Muscle of arm (tissue), 12 donors: ENCODE measurements around the gene ZNF512B. TPM values are rescaled to one million over a fixed set of nuclear protein-coding genes. Genes with fewer than 3 reads are reported as not detected.
"Not testable (repeated sequence)": the region's sequence is repeated elsewhere in the genome, so short reads cannot be mapped to it uniquely, and the experiment has no call there.

Experiments
- DNase-seq: peaks from one replicate; pipeline ENCODE4 v3.0.0-alpha.2; 2013
- polyA plus RNA-seq, 12 donors: library from polyadenylated mRNA; unstranded; fragments of 120-200 nt; gene quantifications; one replicate each; pipeline ENCODE4 v1.2.1, GENCODE V29; 2013; ENCODE audit not compliant: insufficient read length in 12 of 12

The ZNF512B gene
- polyA plus RNA-seq, 12 donors = 17.8 to 29.2 (median 22.5) TPM; not detected in 1

GRCh38 chr20:63979557-63980316 lies 10.0 kb upstream of the ZNF512B start, which contains the start of gene SAMD10:
Gene SAMD10 (minus strand): TSS chr20:63979642. CDS start chr20:63979467, 175 bp downstream.
- no peak for DNase-seq

DNA sequence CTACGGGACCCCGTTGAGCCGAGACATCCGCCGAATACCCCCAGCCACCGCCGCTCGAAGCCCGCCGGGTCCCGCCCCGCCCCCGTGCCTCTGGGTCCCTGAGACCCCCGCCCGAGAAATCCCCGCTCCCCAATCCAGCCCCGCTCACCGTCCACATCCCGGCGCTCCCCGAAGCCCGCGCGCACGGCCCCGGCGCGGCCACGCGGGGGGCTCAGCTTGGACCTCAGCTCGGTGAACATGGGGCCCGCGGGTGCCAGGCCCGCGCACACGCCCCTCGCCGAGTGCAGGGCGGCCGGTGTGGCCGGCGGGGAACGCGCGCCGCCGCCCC lies 9.5 kb upstream of the ZNF512B start:
- DNase-seq = no peak

DNA sequence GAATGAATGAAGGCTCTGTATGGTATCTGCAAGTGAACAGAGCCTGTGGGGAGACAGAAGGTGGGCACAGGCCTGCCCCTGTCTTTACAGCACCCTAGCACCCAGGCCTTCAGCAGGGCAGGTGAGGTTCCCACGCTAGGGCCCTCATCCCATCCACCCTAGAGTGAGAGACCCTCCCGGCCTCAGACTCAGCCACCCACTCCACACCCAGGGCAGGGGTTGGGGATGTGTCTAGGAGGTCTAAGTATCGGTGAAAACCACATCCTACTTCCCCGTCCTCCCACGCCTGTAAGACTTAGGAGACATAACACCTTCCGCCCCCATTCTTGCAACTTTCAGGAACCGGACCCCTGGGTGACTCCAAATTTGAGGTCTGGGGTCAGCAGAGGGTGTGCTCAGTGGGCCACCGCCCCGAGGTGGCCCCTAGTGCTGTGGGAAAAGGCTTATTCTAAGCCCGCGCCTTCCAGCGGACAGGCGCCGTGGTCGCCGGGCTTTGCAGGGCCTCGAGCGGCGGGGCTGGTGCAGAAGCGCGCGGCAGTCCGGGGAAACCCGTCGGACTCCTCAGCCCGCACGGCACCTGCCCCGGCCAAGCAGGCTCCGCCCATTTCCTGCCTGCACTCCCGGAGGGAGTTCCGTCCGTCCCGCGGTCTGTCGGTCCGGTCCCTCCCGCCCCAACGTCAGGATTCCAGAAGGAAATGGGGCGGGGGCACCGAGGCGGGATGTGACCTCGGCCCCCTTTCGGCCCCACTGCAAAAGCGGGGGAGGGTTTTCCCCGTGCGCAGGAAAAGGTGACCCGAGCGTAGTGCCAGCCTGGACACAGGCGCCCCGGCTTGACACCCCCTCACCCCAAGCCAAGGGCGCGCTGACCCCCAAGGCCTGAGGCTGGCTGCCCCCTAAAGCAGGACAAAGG lies 8.8 kb upstream of the ZNF512B start:
- DNase-seq = no peak

- no peak for DNase-seq
Observed at GRCh38 chr20:63977739-63978276, 8.1 kb upstream of the ZNF512B start.

GRCh38 chr20:63976980-63977738 lies 7.4 kb upstream of the ZNF512B start:
- DNase-seq = no peak

GRCh38 chr20:63976511-63976910 lies 6.8 kb upstream of the ZNF512B start:
- DNase-seq = not testable (repeated sequence)

GRCh38 chr20:63974402-63975200 lies 4.9 kb upstream of the ZNF512B start:
- no peak for DNase-seq

GRCh38 chr20:63973636-63974401 lies 4.1 kb upstream of the ZNF512B start:
- peak; percentile 91 for DNase-seq

DNA sequence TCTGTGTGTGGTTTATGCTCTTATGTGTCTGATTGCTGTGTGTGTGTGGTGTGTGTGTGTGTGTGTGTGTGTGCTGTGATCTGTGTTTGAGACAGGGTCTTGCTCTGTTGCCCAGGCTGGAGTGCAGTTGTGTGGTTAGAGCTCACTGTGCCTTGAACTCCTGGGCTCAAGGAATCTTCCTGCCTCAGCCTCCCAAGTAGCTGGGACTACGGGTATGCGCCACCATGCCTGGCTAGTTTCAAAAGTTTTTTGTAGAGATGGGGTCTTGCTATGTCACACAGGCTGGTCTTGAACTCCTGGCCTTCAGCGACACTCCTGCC lies 3.4 kb upstream of the ZNF512B start:
- no peak for DNase-seq

DNA sequence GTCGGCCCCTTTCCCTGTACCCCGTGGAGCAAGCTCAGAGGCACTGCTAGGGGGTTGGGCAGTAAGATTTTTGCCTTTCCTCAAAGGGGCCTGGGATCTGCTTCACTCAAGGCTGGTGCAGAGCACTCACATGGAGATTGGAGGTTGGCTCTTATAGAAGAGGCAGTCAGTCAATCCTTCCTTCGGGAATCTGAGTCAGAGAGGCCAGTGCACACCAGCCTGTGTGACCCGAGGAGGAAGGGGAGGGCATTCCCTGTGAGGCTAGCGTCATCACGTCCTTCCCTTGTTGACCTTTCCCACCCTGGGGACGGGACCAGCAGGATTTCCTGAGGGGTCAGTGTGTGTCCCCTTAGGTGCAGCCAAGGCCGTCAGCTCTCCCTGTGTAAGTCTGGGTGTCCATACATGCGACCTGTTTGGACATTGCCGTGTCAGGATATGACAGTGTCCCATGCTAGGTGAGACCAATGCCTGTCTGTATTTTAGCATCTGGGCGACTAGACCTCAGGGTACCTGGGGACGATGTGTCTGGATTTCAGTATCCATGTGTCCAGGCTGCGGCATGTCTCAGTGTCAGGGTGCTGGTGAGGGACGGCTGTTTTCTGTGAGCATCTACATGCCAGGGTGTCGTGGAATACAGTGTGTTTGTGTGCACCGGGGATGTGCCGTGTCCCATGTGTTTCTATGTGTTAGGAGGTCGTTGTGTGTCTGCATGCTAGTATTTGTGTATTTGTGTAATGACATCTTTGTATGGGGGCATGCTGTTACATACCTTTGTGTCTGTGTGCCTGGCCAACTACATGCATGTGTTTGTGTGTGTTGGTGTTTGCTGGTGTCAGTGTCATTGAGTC lies 2.8 kb upstream of the ZNF512B start:
- DNase-seq = no peak

GRCh38 chr20:63971960-63972311 lies 2.2 kb upstream of the ZNF512B start:
- DNase-seq = not testable (repeated sequence)

DNA sequence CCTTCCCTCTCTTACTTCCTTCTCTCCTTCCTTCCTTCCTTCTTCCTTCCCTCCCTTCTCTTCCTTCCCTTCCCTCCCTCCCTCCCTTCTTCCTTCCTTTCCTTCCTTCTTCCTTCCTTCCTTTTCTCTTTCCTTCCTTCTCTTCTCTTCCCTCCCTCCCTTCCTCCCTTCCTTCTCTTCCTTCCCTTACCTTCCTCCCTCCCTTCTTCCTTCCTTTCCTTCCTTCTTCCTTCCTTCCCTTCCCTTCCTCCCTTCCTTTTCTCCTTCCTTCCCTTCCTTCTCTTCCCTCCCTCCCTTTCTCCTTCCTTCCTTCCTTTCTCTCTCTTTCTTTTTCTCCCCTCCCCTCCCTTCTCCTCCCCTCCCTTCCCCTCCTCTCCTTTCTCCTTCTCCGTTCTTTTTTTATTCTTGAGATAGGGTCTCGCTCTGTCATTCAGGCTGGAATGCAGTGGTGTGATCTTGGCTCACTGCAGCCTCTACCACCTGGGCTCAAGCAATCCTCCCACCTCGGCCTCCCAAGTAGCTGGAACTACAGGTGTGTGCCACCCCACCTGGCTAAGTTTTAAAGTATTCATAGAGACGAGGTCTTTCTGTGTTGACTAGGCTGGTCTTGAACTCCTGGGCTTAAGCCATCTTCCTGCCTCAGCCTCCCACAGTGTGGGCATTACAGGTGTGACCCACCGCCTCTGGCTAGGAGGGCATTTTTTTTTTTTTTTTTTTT lies 1.1 kb upstream of the ZNF512B start:
- no peak for DNase-seq

DNA sequence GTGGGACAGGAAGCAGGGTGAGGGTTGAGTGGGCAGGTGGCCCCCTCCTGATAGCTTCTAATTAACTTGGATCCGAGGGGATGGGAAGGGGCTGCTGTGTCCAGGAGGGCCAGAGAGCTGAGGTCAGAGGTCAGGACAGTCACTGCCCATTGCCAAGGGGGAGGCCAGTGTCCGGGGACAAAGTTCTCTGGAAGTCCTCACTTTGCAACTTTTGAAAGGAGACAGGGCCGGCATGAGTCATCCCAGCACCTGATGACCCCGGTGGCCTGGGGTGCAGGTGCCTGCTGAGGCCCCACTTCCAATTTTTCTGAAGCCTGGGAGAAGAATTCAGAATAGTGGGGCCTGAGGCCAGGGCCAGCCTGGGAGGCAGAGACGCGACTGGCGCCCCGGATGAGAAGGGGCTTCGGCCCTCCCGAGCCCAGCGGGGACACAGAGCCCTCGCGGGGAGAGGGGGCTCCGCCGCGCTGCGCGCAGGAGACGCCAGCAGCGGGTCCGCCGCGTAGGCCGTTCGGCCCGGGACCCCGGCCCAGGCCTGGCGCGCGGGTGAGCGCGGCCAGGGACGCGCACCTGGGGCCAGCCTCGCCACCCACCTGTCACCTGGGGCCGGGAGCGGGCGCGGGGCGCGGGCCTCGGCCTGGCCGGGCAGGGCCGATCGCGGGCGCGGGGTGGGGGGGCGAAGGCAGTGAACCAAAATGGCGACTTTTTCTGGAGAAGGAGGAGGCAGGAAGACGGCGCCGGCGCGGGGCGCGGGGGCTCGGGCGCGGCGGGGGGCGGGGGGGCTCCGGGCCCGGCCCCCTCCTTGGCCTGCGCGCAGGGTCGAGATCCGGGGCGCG lies 586 bp downstream of the ZNF512B start:
- DNase-seq = no peak

- no peak for DNase-seq
Observed at GRCh38 chr20:63968136-63968927, 1.4 kb downstream of the ZNF512B start.

DNA sequence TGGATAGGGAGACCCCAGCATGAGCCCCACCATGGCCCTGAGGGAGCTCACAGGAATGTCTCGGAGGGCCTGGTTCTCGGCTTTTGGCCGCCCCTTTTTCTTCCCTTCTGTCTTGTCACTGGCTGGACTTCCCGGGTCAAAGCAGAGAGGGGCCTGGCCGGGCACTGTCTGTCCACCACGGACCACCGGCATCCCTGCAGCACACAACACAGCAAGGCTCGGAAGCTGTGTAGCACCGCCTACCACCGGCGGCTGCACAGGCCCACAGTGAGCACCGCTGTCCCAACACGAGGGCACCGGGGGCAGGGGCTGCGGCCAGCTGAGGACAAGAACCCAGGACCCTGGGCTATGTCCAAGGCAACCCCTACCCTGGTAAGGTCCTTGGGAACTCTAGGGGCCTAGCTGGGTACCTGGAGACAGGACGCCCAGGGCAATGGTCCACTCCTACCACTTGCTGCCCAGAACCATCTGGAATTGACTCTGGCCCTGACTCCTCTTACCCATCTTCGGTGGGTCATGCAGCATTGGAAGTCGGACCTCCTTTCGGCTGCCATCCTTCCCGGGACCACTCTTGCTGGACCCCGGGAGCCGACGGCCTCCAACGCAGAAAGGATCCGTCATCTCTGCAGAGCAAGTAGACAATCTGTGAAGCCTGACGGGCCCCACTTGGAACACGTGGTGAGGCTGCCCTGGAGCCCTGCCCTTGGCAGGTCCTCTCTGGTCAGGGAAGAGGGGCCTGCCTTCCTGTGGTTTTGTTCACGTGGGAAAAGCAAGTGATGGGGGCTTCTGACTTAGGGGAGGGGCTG lies 2.2 kb downstream of the ZNF512B start:
- DNase-seq = no peak

GRCh38 chr20:63966944-63967322 lies 2.8 kb downstream of the ZNF512B start:
- DNase-seq = no peak
